ENCODE results near the gene MOK.

- TF ChIP-seq CTCF (conservative IDR thresholded peaks at IDR 0.05 in 1 of 2, IDR thresholded peaks at IDR 0.05 in 1 of 2; ENCODE audit: low read depth in 1 of 2, low read length in 2 of 2) (no peak), EZH2 (IDR thresholded peaks at IDR 0.05; ENCODE audit: low read length, missing control alignments) (no peak)
These were observed 30.2 kb upstream of the MOK start for GRCh38 chr14:102335163-102335562.
